Calu3 (cell line): Measurements from ENCODE around the gene C3AR1. TPM values are rescaled to one million over a fixed set of nuclear protein-coding genes. Genes with fewer than 3 reads are reported as not detected.
"Not testable (repeated sequence)": the region's sequence is repeated elsewhere in the genome, so short reads cannot be mapped to it uniquely, and the experiment has no call there.

Experiments
- BruUV-seq: library from RNA; stranded (reverse); fragments of 400-500 nt; replicated peaks from 2 replicates; lab custom pipeline; 2021; lab: Mats Ljungman, UMichigan
- CTCF ChIA-PET: fragments of 300-600 bp; sonication (Branson Sonifier 250); formaldehyde crosslinking; loops from one replicate; lab custom pipeline; 2022; ENCODE audit warnings: antibody characterized with exemption; lab: Charles Lee
- DNase-seq: peaks from one replicate; pipeline ENCODE4 v3.0.0; 2022
- H3K27ac Mint-ChIP-seq: one replicate; pipeline ENCODE4 v1.8.0; 2022; ENCODE audit warnings: mixed read lengths; ENCODE audit not compliant: unreplicated experiment
- H3K27me3 Mint-ChIP-seq: one replicate; pipeline ENCODE4 v1.8.0; 2022; ENCODE audit warnings: mixed read lengths; ENCODE audit not compliant: unreplicated experiment
- H3K36me3 Mint-ChIP-seq: one replicate; pipeline ENCODE4 v1.8.0; 2022; ENCODE audit warnings: mild to moderate bottlenecking, moderate library complexity, mixed read lengths; ENCODE audit not compliant: insufficient read depth, unreplicated experiment
- H3K4me1 Mint-ChIP-seq: one replicate; pipeline ENCODE4 v1.8.0; 2022; ENCODE audit warnings: mild to moderate bottlenecking, low read depth, mixed read lengths; ENCODE audit not compliant: unreplicated experiment
- H3K4me3 Mint-ChIP-seq: one replicate; pipeline ENCODE4 v1.8.0; 2022; ENCODE audit warnings: mild to moderate bottlenecking, low read depth, moderate library complexity, mixed read lengths; ENCODE audit not compliant: unreplicated experiment
- H3K9me3 Mint-ChIP-seq: one replicate; pipeline ENCODE4 v1.8.0; 2022; ENCODE audit warnings: low read depth, mixed read lengths; ENCODE audit not compliant: unreplicated experiment
- CTCF ChIP-seq: fragments of 200-600 bp; IDR thresholded peaks from one replicate; pipeline ENCODE4 v1.8.0; 2022; ENCODE audit warnings: antibody characterized with exemption; ENCODE audit not compliant: unreplicated experiment
- intact Hi-C: fragments of 100-400 bp; cut with micrococcal nuclease; formaldehyde crosslinking; loops from one replicate; pipeline ENCODE4 v1.10.0; 2022; ENCODE audit not compliant: unreplicated experiment
- total RNA-seq: library from RNA; stranded (reverse); gene quantifications from 2 replicates; pipeline ENCODE4 v1.2.3, GENCODE V29; 2022

Gene C3AR1
- total RNA-seq, 1 experiment from 2014 or later: not detected

- peaks cover under 1% of the 10 kb centered on the region for H3K4me1 Mint-ChIP-seq
- no peak for DNase-seq
- CTCF ChIA-PET: interaction anchor here (0.6 kb wide), 1 partner anchor 362 kb away, joined by 3 read pairs; no protein-coding TSS in a partner anchor
- intact Hi-C loops: no loop called here
- no peak overlapping the region for H3K27ac Mint-ChIP-seq
- H3K4me3 Mint-ChIP-seq: no peak overlapping the region
- no peaks in the 10 kb centered on the region for H3K27me3 Mint-ChIP-seq
- no peaks in the 10 kb centered on the region for H3K9me3 Mint-ChIP-seq
- BruUV-seq: no TSS peak
- TF ChIP-seq CTCF: no peak
- peaks cover 38% of the 10 kb centered on the region for H3K36me3 Mint-ChIP-seq
Observed at GRCh38 chr12:8028267-8028666, 37.9 kb downstream of the C3AR1 start.

GRCh38 chr12:8027856-8028255, 38.3 kb downstream of the C3AR1 start:
- Mint-ChIP-seq H3K4me3 (peak overlapping the region; percentile 95), H3K27ac (peak overlapping the region; percentile 100), H3K27me3 (no peaks in the 10 kb centered on the region), H3K36me3 (peaks cover 34% of the 10 kb centered on the region), H3K9me3 (no peaks in the 10 kb centered on the region), H3K4me1 (no peaks in the 10 kb centered on the region)
- no peak for DNase-seq
- no peak for TF ChIP-seq CTCF
- no TSS peak for BruUV-seq
- intact Hi-C loops: no loop called here
- CTCF ChIA-PET: no interaction called here

GRCh38 chr12:8026291-8026900, 39.8 kb downstream of the C3AR1 start:
- intact Hi-C loops: no loop called here
- no peak for TF ChIP-seq CTCF
- CTCF ChIA-PET: interaction anchor here (1.0 kb wide), 1 partner anchor 55 kb away, joined by 5 read pairs; no protein-coding TSS in a partner anchor

GRCh38 chr12:8018666-8019581, 47.2 kb downstream of the C3AR1 start:
- Mint-ChIP-seq H3K9me3 (no peaks in the 10 kb centered on the region), H3K4me1 (no peaks in the 10 kb centered on the region), H3K27ac (no peak overlapping the region), H3K4me3 (peak overlapping the region; percentile 45), H3K36me3 (no peaks in the 10 kb centered on the region), H3K27me3 (peaks cover 38% of the 10 kb centered on the region)
- DNase-seq: peak; percentile 34
- no peak for TF ChIP-seq CTCF
- BruUV-seq: no TSS peak
- intact Hi-C loops: no loop called here
- CTCF ChIA-PET: no interaction called here

More at GRCh38 chr12:8026291-8026900, 39.8 kb downstream of the C3AR1 start:
- DNase-seq: peak; percentile 95
- H3K4me3 Mint-ChIP-seq: peak overlapping the region; percentile 95
- peak overlapping the region; percentile 100 for H3K27ac Mint-ChIP-seq
- H3K9me3 Mint-ChIP-seq: no peaks in the 10 kb centered on the region
- peaks cover 19% of the 10 kb centered on the region for H3K36me3 Mint-ChIP-seq
- no peaks in the 10 kb centered on the region for H3K4me1 Mint-ChIP-seq
- H3K27me3 Mint-ChIP-seq: no peaks in the 10 kb centered on the region
- no TSS peak for BruUV-seq

GRCh38 chr12:8018213-8018612, 47.9 kb downstream of the C3AR1 start:
- H3K27ac Mint-ChIP-seq, DNase-seq, H3K9me3 Mint-ChIP-seq, CTCF ChIA-PET, intact Hi-C loops, H3K36me3 Mint-ChIP-seq, BruUV-seq, H3K4me1 Mint-ChIP-seq: not testable (repeated sequence)
- Mint-ChIP-seq H3K4me3 (peak overlapping the region; percentile 45), H3K27me3 (peaks cover 38% of the 10 kb centered on the region)
